SK-N-SH treated with all-trans-retinoic acid at 6 μM for 48 hours (cell line): Measurements from ENCODE around the gene RNF207.

Experiments
- ATAC-seq: fragments of 200-7000 bp; cut with Tn5 transposase; 3 replicates; pipeline ENCODE4 v1.9.1; 2020; ENCODE audit warnings: mild to moderate bottlenecking, moderate library complexity
- ARNTL ChIP-seq: fragments of 450-650 bp; formaldehyde crosslinking; IDR thresholded peaks from 2 replicates; pipeline ENCODE4 v1.5.0; 2020; ENCODE audit warnings: low read depth, mild to moderate bottlenecking, moderate library complexity, borderline replicate concordance
- BACH2 ChIP-seq: fragments of 250-450 bp; sonication (Bioruptor Pico); IDR thresholded peaks from 2 replicates; pipeline ENCODE4 v1.9.0; 2021; ENCODE audit warnings: mild to moderate bottlenecking, borderline replicate concordance
- CSDC2 ChIP-seq: fragments of 250-450 bp; sonication (Bioruptor Pico); IDR thresholded peaks from 2 replicates; pipeline ENCODE4 v1.5.0; 2020; ENCODE audit warnings: mild to moderate bottlenecking, moderate library complexity
- CSRNP3 ChIP-seq: fragments of 250-450 bp; sonication (Bioruptor Pico); IDR thresholded peaks from 2 replicates; pipeline ENCODE4 v1.5.1; 2021; ENCODE audit warnings: mild to moderate bottlenecking, moderate library complexity
- ESRRG ChIP-seq: fragments of 250-450 bp; sonication (Bioruptor Pico); IDR thresholded peaks from 2 replicates; pipeline ENCODE4 v1.6.1; 2021; ENCODE audit warnings: mild to moderate bottlenecking
- GLIS3 ChIP-seq: fragments of 250-450 bp; sonication (Bioruptor Pico); IDR thresholded peaks from 2 replicates; pipeline ENCODE4 v1.5.0; 2020; ENCODE audit warnings: mild to moderate bottlenecking, moderate library complexity
- ISL1 ChIP-seq: fragments of 250-450 bp; sonication (Bioruptor Pico); IDR thresholded peaks from 2 replicates; pipeline ENCODE4 v2.1.2; 2022; ENCODE audit warnings: mild to moderate bottlenecking, moderate library complexity
- OSR1 ChIP-seq: fragments of 250-450 bp; sonication (Bioruptor Pico); IDR thresholded peaks from 2 replicates; pipeline ENCODE4 v1.8.0; 2022; ENCODE audit warnings: moderate library complexity, mild to moderate bottlenecking, inconsistent platforms
- PATZ1 ChIP-seq: fragments of 250-450 bp; sonication (Bioruptor Pico); IDR thresholded peaks from 2 replicates; pipeline ENCODE4 v1.8.0; 2020; ENCODE audit warnings: mild to moderate bottlenecking, moderate library complexity, borderline replicate concordance
- PPARA ChIP-seq: fragments of 250-450 bp; sonication (Bioruptor Pico); IDR thresholded peaks from 2 replicates; pipeline ENCODE4 v1.5.0; 2020; ENCODE audit warnings: mild to moderate bottlenecking, borderline replicate concordance
- RARB ChIP-seq: fragments of 250-450 bp; sonication (Bioruptor Pico); IDR thresholded peaks from 2 replicates; pipeline ENCODE4 v1.8.0; 2021; ENCODE audit warnings: mild to moderate bottlenecking, moderate library complexity
- SNAI2 ChIP-seq: fragments of 250-450 bp; sonication (Bioruptor Pico); IDR thresholded peaks from 2 replicates; pipeline ENCODE4 v1.5.0; 2020; ENCODE audit warnings: mild to moderate bottlenecking, moderate library complexity
- TCF4 ChIP-seq: fragments of 250-450 bp; sonication (Bioruptor Pico); IDR thresholded peaks from 2 replicates; pipeline ENCODE4 v1.8.0; 2021; ENCODE audit warnings: mild to moderate bottlenecking, moderate library complexity, borderline replicate concordance
- TOX ChIP-seq: fragments of 250-450 bp; sonication (Bioruptor Pico); IDR thresholded peaks from 2 replicates; pipeline ENCODE4 v1.8.0; 2021; ENCODE audit warnings: mild to moderate bottlenecking, moderate library complexity, borderline replicate concordance
- TSHZ2 ChIP-seq: fragments of 250-450 bp; sonication (Bioruptor Pico); IDR thresholded peaks from 2 replicates; pipeline ENCODE4 v1.5.0; 2020; ENCODE audit warnings: mild to moderate bottlenecking, moderate library complexity
- ZC3H10 ChIP-seq: fragments of 250-450 bp; sonication (Bioruptor Pico); IDR thresholded peaks from 2 replicates; pipeline ENCODE4 v1.5.1; 2021; ENCODE audit warnings: mild to moderate bottlenecking, moderate library complexity
- ZFP3 ChIP-seq: fragments of 250-450 bp; sonication (Bioruptor Pico); IDR thresholded peaks from 2 replicates; pipeline ENCODE4 v1.5.0; 2020; ENCODE audit warnings: mild to moderate bottlenecking, moderate library complexity
- ZFP30 ChIP-seq: fragments of 450-650 bp; formaldehyde crosslinking; IDR thresholded peaks from 2 replicates; pipeline ENCODE4 v1.5.0; 2022; ENCODE audit warnings: mild to moderate bottlenecking, moderate library complexity
- ZNF565 ChIP-seq: fragments of 450-650 bp; formaldehyde crosslinking; conservative IDR thresholded peaks from 2 replicates; pipeline ENCODE4 v1.5.0; 2020; ENCODE audit warnings: low read depth, mild to moderate bottlenecking, moderate library complexity
- ZNF70 ChIP-seq: fragments of 450-650 bp; formaldehyde crosslinking; IDR thresholded peaks from 2 replicates; pipeline ENCODE4 v1.5.0; 2020; ENCODE audit warnings: mild to moderate bottlenecking, moderate library complexity
- ZNF8 ChIP-seq: fragments of 450-650 bp; formaldehyde crosslinking; IDR thresholded peaks from 2 replicates; pipeline ENCODE4 v1.5.0; 2020; ENCODE audit warnings: mild to moderate bottlenecking, moderate library complexity

Gene RNF207

GRCh38 chr1:6237093-6237492 is 31.2 kb downstream of the RNF207 start:
- TF ChIP-seq ZNF565 (CRISPR knock-in tag): no peak
- no peak for TF ChIP-seq ARNTL (CRISPR knock-in tag)
- TF ChIP-seq ZFP30 (CRISPR knock-in tag): no peak
- no peak for TF ChIP-seq CSRNP3
- TF ChIP-seq ESRRG: no peak
- TF ChIP-seq PPARA: no peak
- TF ChIP-seq ZNF70 (CRISPR knock-in tag): no peak
- no peak for TF ChIP-seq OSR1
- TF ChIP-seq ZNF8 (CRISPR knock-in tag): no peak
- TF ChIP-seq RARB: no peak
- no peak for TF ChIP-seq GLIS3 (CRISPR knock-in tag)
- no peak for TF ChIP-seq TSHZ2 (CRISPR knock-in tag)
- no peak for TF ChIP-seq ZC3H10 (CRISPR knock-in tag)
- no peak for TF ChIP-seq TOX (CRISPR knock-in tag)
- no peak for TF ChIP-seq SNAI2 (CRISPR knock-in tag)

GRCh38 chr1:6239213-6239752 is 33.4 kb downstream of the RNF207 start:
- no peak for ATAC-seq
- TF ChIP-seq PATZ1 (CRISPR knock-in tag) (no peak), ZFP3 (CRISPR knock-in tag) (no peak), ESRRG (no peak), CSRNP3 (no peak), OSR1 (no peak), ZNF8 (CRISPR knock-in tag) (no peak), TCF4 (CRISPR knock-in tag) (no peak), ZC3H10 (CRISPR knock-in tag) (no peak), BACH2 (no peak)

More at GRCh38 chr1:6237093-6237492, 31.2 kb downstream of the RNF207 start:
- no peak for ATAC-seq

- TF ChIP-seq TCF4 (CRISPR knock-in tag): no peak
- TF ChIP-seq ZNF70 (CRISPR knock-in tag): no peak
- TF ChIP-seq ZNF565 (CRISPR knock-in tag): no peak
- TF ChIP-seq ZNF8 (CRISPR knock-in tag): no peak
- no peak for TF ChIP-seq PPARA
- no peak for TF ChIP-seq CSDC2 (CRISPR knock-in tag)
- TF ChIP-seq TSHZ2 (CRISPR knock-in tag): no peak
- no peak for TF ChIP-seq ARNTL (CRISPR knock-in tag)
- TF ChIP-seq OSR1: no peak
- no peak for TF ChIP-seq RARB
- TF ChIP-seq SNAI2 (CRISPR knock-in tag): no peak
- TF ChIP-seq ISL1 (CRISPR knock-in tag): no peak
- TF ChIP-seq BACH2: no peak
- no peak for ATAC-seq
Observed at GRCh38 chr1:6239950-6240768, 34.2 kb downstream of the RNF207 start.
